ENCODE measurements around the gene HABP2.

HABP2 gene

GRCh38 chr10:113527211-113527906, 25.5 kb upstream of the HABP2 start:
- DNase-seq: no peak

- no peak for DNase-seq
These were observed 24.0 kb upstream of the HABP2 start for GRCh38 chr10:113528876-113529275.

GRCh38 chr10:113529575-113529974, 23.3 kb upstream of the HABP2 start:
- DNase-seq: no peak

GRCh38 chr10:113530476-113530875, 22.4 kb upstream of the HABP2 start:
- DNase-seq: no peak

GRCh38 chr10:113532724-113533123, 20.1 kb upstream of the HABP2 start:
- DNase-seq: no peak

GRCh38 chr10:113533801-113534200, 19.1 kb upstream of the HABP2 start:
- no peak for DNase-seq

GRCh38 chr10:113534423-113534822, 18.4 kb upstream of the HABP2 start:
- no peak for DNase-seq

- no peak for DNase-seq
These were observed 15.2 kb upstream of the HABP2 start for GRCh38 chr10:113537672-113538071.

- DNase-seq: no peak
These were observed 14.7 kb upstream of the HABP2 start for GRCh38 chr10:113538151-113538550.

- no peak for DNase-seq
These were observed 13.1 kb upstream of the HABP2 start for GRCh38 chr10:113539789-113540188.

- DNase-seq: no peak
These were observed 11.9 kb upstream of the HABP2 start for GRCh38 chr10:113540845-113541548.

- DNase-seq: no peak
These were observed 11.3 kb upstream of the HABP2 start for GRCh38 chr10:113541549-113541927.

- no peak for DNase-seq
These were observed 9.5 kb upstream of the HABP2 start for GRCh38 chr10:113543107-113543955.

- no peak for DNase-seq
These were observed 8.5 kb upstream of the HABP2 start for GRCh38 chr10:113544392-113544791.

- DNase-seq: no peak
These were observed 5.4 kb upstream of the HABP2 start for GRCh38 chr10:113547426-113547825.

- no peak for DNase-seq
These were observed 3.0 kb upstream of the HABP2 start for GRCh38 chr10:113549856-113550255.

- no peak for DNase-seq
These were observed 2.5 kb upstream of the HABP2 start for GRCh38 chr10:113550365-113550764.

GRCh38 chr10:113552014-113552413, 839 bp upstream of the HABP2 start:
- no peak for DNase-seq

GRCh38 chr10:113553149-113553548, 296 bp downstream of the HABP2 start:
- DNase-seq: no peak

- no peak for DNase-seq
These were observed 1.4 kb downstream of the HABP2 start for GRCh38 chr10:113554214-113554613.

GRCh38 chr10:113555245-113555644, 2.4 kb downstream of the HABP2 start:
- DNase-seq: no peak

GRCh38 chr10:113555751-113556150, 2.9 kb downstream of the HABP2 start:
- DNase-seq: no peak

- no peak for DNase-seq
These were observed 4.6 kb downstream of the HABP2 start for GRCh38 chr10:113557424-113557862.

GRCh38 chr10:113557903-113558321, 5.1 kb downstream of the HABP2 start:
- no peak for DNase-seq

Measured in stimulated activated CD8-positive, alpha-beta memory T cell treated with anti-CD3 and anti-CD28 coated beads, Interleukin-4, amount 100 ng/mL, for 48 hours (primary cell).